Peyer's patch (tissue), 4 donors: ENCODE data around the gene TSPAN7.

Experiments used
- CTCF ChIP-seq, 6 experiments: fragments of 450-650 bp in 4 of 6; fragments of 200-600 bp in 2 of 6; sonication (generic) in 1 of 6; IDR thresholded peaks; one replicate each; pipeline ENCODE4 v1.5.1; 2017 to 2019; ENCODE audit warnings: antibody characterized with exemption in 6 of 6, mild to moderate bottlenecking in 3 of 6, moderate library complexity in 1 of 6
- POLR2A ChIP-seq, 2 donors: fragments of 450-650 bp; IDR thresholded peaks; one replicate each; pipeline ENCODE4 v1.5.1; 2017; ENCODE audit warnings: antibody characterized with exemption in 2 of 2, mild to moderate bottlenecking in 2 of 2, moderate library complexity in 2 of 2

GRCh38 chrX:38538134-38538533 lies 23.2 kb upstream of the TSPAN7 start:
- TF ChIP-seq POLR2A (IDR thresholded peaks at IDR 0.05) (no peak), CTCF (IDR thresholded peaks at IDR 0.05) (no peak)
